Activated CD8-positive, alpha-beta memory T cell treated with anti-CD3 and anti-CD28 coated beads, Interleukin-2, amount 50 U/mL, for 48 hours (primary cell): ENCODE data around the gene INHBC.
A peak's percentile ranks its signal among the peaks of the same experiment; 100 is the strongest.
"Not testable (repeated sequence)": the region's sequence is repeated elsewhere in the genome, so short reads cannot be mapped to it uniquely, and the experiment has no call there.

Experiments
- DNase-seq: peaks from one replicate; pipeline ENCODE4 v3.0.0-alpha.2; 2020

Gene INHBC

GRCh38 chr12:57487597-57488401, 53.2 kb downstream of the INHBC start, which contains the start of gene MARS1:
TSS of gene MARS1 (plus strand) at chr12:57488068. CDS start at chr12:57488091, 23 bp downstream.
- peak; percentile 92 for DNase-seq

DNA sequence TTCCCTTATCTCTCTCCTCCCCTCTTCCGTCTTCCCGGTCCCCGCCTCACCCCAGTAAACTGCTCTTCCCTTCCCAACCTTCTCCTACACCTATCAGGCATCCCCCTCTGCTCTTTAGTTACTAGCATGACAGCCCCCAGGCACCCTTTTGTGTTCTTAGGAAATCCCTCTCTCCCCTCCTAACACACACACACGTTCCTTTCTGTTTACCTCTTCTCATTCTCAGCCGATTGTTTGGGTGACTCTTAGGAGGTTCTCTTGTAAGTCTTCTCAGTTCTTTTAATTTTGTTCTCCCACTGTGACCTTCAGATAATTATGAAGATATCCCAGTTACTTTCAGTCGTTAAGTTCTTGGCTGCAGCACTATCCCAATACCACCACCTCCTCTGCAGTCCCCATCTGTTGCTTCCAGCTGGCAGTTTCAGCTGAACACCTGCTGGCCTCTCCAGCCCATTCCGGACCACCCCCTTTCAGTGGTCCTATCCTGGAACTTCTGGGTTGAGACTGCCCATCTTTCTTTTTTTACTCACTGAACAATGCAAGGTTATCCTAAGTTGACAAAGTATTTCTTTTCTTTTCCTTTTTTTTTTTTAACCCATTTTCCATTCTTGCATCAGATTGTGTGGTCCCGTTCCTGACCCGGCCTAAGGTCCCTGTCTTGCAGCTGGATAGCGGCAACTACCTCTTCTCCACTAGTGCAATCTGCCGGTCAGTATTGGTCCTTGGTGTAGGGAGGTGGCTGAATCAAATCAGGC, 54.0 kb downstream of the INHBC start:
- DNase-seq = no peak

GRCh38 chr12:57489157-57489641, 54.6 kb downstream of the INHBC start:
- DNase-seq = no peak

DNA sequence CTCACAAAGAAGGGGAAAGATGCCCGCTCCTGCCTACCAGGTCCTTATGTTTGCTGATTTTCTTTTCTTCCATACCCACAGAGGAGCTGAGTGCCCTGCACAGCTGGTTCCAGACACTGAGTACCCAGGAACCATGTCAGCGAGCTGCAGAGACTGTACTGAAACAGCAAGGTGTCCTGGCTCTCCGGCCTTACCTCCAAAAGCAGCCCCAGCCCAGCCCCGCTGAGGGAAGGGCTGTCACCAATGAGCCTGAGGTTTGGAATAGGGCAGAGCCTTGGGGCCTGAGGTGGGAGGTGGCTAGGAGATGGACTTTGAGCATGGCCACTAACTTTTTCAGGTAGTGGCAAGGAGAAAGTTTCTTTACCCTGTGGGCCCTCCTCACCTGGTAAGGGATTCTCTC, 55.5 kb downstream of the INHBC start:
- no peak for DNase-seq

DNA sequence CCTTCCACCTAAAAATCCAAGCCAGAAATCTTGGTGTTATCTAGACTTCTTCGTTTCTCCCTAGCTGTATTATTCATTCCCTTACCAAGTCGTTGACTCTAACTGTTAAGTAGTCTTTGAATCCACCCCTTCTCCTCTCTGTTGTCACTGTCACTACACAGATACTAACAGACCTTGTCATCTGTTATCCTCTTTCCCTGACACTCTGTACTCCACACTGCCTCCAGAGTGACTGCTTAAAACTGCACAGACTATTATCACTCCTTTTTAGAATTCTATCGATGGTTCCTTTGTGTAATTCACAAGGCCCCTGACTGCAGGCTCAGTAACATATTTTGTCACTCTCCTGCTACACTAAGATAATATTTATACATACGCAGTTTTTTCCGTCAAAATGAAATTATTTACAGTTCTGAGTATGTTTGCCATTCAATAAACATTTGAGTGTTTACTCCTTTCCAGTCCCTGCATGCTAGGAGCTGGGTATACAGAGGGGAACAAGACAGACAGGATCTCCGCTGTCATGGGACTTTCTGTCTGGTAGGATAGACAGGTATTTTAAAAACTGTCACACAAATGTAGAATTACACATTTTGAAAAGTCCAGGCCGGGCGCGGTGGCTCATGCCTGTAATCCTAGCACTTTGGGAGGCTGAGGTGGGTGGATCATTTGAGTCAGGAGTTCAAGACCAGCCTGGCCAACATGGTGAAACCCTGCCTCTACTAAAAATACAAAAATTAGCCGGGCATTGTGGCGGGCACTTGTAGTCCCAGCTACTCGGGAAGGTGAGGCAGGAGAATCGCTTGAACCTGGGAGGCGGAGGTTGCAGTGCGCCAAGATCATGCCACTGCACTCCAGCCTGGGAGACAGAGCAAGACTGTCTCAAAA, 57.1 kb downstream of the INHBC start:
- no peak for DNase-seq

DNA sequence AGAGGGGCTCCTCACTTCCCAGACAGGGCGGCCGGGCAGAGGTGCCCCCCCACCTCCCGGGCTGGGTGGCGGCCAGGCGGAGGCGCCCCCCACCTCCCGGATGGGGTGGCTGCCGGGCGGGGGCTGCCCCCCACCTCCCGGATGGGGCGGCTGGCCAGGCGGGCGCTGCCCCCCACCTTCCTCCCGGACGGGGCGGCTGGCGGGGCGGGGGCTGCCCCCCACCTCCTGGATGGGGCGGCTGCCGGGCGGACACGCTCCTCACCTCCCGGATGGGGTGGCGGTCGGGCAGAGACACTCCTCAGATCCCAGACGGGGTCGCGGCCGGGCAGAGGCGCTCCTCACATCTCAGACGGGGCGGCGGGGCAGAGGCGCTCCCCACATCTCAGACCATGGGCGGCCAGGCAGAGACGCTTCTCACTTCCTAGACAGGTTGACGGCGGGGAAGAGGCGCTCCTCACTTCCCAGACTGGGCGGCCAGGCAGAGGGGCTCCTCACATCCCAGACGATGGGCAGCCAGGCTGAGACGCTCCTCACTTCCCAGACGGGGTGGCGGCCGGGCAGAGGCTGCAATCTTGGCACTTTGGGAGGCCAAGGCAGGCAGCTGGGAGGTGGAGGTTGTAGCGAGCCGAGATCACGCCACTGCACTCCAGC, 60.6 kb downstream of the INHBC start:
- not testable (repeated sequence) for DNase-seq

- no peak for DNase-seq
Measured at GRCh38 chr12:57496822-57497221, 62.2 kb downstream of the INHBC start.

DNA sequence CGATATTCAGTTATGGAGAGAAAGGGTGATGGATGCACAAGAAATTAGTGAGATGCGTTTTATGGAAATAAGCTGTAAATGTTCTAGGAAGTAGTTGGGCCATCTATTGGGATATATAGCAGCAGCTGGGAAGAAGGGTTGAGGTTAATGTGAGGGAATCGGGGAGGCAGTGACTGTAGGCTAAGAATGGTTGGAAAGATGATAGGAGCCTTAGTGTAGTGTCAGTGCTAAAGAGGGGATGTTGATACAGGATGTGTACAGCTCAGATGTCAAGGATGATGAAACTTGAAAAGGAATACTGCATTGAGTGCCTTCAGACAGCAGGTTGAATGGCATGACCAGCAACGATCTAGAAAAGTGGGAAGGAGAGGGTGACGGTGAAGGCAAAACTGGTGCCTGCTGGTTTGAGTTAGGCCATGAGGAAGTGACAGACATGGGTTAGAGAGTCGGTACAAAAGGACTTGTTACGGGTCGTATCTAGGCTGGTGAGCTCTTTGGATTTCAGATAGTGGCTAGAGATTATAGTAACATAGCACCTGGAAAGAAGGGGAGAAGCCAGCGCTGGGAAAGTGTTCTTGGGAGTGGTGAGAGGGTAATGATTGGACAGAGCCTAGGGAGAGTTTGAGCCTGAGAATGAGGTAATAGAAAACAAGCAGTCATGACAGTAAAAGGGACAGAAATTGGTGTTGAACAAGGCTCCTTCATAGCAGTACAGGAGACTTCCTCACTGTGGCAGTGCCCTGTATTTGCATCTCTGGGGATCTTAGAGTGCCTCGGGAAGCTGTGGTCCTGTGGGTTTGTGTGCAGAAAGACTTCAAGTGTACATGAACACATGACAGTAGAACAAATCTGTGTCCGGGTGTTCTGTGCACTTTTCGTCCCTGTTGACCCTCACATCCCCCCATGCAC, 62.9 kb downstream of the INHBC start:
- no peak for DNase-seq

DNA sequence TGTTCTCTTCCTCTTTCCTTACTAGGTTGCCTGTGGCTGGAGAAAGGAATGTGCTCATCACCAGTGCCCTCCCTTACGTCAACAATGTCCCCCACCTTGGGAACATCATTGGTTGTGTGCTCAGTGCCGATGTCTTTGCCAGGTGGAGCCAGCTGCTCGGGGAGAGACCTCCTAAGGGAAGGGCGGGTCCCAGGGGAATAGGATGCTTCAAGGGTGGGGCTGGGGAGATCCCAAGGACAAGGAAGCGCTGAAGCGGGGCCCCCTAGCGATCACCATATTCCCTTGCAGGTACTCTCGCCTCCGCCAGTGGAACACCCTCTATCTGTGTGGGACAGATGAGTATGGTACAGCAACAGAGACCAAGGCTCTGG, 63.5 kb downstream of the INHBC start:
- DNase-seq = no peak

DNA sequence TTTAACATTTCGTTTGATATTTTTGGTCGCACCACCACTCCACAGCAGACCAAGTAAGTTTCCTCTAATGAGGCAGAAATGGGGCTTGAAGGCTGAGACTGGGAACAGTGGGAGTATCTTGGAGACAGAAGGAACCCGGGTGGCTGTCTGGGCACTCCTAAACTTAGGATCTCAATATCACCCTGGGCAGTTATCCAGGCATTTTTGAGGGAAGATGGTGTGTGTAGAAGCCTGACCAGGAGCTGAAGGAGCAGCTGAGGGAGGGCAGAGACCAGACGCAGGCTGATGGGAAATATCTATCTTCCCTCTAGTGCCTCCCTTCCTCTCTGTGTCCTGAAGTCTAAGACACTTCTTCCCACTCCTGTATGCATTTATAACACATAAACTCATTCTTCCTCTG, 64.0 kb downstream of the INHBC start:
- DNase-seq = no peak

GRCh38 chr12:57500213-57500612, 65.6 kb downstream of the INHBC start:
- DNase-seq = no peak
